Kidney epithelial cell (primary cell): Measurements from ENCODE around the gene CFAP141. TPM values are rescaled to one million over a fixed set of nuclear protein-coding genes. Genes with fewer than 3 reads are reported as not detected.

Source experiments
- DNase-seq: peaks from one replicate; pipeline ENCODE4 v3.0.0-alpha.2; 2010; ENCODE audit warnings: low read depth
- H3K27me3 ChIP-seq: 2 replicates; pipeline ENCODE4 v1.6.0; 2011; ENCODE audit warnings: low read length; ENCODE audit not compliant: control insufficient read depth, insufficient read depth
- H3K36me3 ChIP-seq: 2 replicates; pipeline ENCODE4 v1.5.1; 2011; ENCODE audit warnings: low read length; ENCODE audit not compliant: control insufficient read depth, insufficient read depth
- H3K4me3 ChIP-seq: 2 replicates; pipeline ENCODE4 v1.5.1; 2011; ENCODE audit warnings: low read depth, mild to moderate bottlenecking, control low read depth, low read length
- total RNA-seq: library from RNA; depleted of rRNA; stranded (reverse); fragments of >200 nt; gene quantifications from 2 replicates; pipeline ENCODE4 v1.2.3, GENCODE V29; 2015
- TF ChIP-seq, protein P1 (sequence below): IDR thresholded peaks from 2 replicates; pipeline ENCODE4 v1.5.1; 2011; ENCODE audit warnings: mild to moderate bottlenecking, moderate library complexity, low read length, control low read depth, inconsistent platforms; ENCODE audit not compliant: insufficient read depth, poor library complexity, severe bottlenecking

The CFAP141 gene
- total RNA-seq, 1 donor from 2014 or later = not detected

DNA sequence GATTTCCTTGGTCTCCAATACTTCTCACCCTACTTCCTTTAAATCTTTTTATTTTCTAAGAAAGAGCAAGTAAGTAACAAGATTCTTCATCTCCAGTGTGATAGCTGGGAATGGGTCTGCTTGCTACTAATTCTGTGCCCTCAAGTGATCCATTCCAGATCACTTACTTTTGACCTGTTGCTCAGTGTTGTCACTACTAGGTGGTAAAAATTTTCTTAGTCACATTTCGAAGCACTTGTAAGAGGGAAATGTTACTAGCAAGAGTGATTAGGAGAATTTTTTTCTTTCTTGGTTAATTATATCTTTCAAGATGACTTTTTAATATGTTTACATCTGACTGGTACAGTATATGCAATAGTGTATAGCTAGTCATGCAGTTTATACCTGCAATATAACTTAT is 16.8 kb upstream of the CFAP141 start:
- DNase-seq = no peak
- H3K27me3 ChIP-seq = no peaks in the 10 kb centered on the region
- H3K4me3 ChIP-seq = no peak overlapping the region
- TF ChIP-seq, protein P1, sequence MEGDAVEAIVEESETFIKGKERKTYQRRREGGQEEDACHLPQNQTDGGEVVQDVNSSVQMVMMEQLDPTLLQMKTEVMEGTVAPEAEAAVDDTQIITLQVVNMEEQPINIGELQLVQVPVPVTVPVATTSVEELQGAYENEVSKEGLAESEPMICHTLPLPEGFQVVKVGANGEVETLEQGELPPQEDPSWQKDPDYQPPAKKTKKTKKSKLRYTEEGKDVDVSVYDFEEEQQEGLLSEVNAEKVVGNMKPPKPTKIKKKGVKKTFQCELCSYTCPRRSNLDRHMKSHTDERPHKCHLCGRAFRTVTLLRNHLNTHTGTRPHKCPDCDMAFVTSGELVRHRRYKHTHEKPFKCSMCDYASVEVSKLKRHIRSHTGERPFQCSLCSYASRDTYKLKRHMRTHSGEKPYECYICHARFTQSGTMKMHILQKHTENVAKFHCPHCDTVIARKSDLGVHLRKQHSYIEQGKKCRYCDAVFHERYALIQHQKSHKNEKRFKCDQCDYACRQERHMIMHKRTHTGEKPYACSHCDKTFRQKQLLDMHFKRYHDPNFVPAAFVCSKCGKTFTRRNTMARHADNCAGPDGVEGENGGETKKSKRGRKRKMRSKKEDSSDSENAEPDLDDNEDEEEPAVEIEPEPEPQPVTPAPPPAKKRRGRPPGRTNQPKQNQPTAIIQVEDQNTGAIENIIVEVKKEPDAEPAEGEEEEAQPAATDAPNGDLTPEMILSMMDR = no peak
- H3K36me3 ChIP-seq = no peaks in the 10 kb centered on the region

DNA sequence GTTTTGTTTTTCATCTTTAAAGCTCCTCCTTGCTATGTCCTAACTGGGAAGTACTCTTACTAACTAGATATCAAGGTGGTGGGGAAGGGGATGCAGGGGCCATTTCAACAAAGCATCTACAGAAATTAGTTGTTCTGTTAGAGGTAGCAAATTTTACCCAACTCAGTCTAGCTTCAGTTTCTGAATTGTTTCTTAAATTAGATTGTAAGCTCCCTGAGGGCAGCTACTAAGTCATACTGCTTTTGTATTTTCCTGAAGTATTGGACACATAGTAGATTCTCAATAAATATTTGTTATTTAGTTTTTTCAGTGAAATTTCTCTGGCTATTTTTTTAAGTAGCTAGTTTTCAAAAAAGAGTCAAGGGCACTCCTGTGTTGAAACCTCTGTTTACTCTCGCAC is 16.4 kb upstream of the CFAP141 start:
- Histone ChIP-seq H3K4me3 (peak overlapping the region; percentile 88), H3K36me3 (no peaks in the 10 kb centered on the region), H3K27me3 (no peaks in the 10 kb centered on the region)
- TF ChIP-seq, protein P1 = no peak
- no peak for DNase-seq

- DNase-seq = no peak
- Histone ChIP-seq H3K4me3 (peak overlapping the region; percentile 88), H3K36me3 (no peaks in the 10 kb centered on the region), H3K27me3 (no peaks in the 10 kb centered on the region)
- TF ChIP-seq, protein P1 = no peak
Observed at GRCh38 chr1:154221278-154222001, 15.3 kb upstream of the CFAP141 start.

- Histone ChIP-seq H3K27me3 (no peaks in the 10 kb centered on the region), H3K4me3 (peak overlapping the region; percentile 88), H3K36me3 (no peaks in the 10 kb centered on the region)
- DNase-seq = no peak
- TF ChIP-seq, protein P1 = no peak
Observed at GRCh38 chr1:154220970-154221277, 14.8 kb upstream of the CFAP141 start.

- TF ChIP-seq, protein P1 = no peak
- peak within 1 kb of the TSS; percentile 91 for H3K4me3 ChIP-seq
- no peaks in the 10 kb centered on the region for H3K27me3 ChIP-seq
- H3K36me3 ChIP-seq = no peaks in the 10 kb centered on the region
- peak; percentile 96 for DNase-seq
Observed at GRCh38 chr1:154220071-154220969, 14.2 kb upstream of the CFAP141 start, which contains the start of gene UBAP2L. Gene UBAP2L, plus strand, starts transcription at chr1:154220955. Its CDS starts 4,169 bp downstream, at chr1:154225124.
